GM12874 (cell line): ENCODE results near the gene TRAK1.

Experiments
- CTCF ChIP-seq: IDR thresholded peaks from 2 replicates; pipeline ENCODE4 v1.5.1; 2011; ENCODE audit warnings: low read depth, mild to moderate bottlenecking, control low read depth, low read length, moderate library complexity; ENCODE audit not compliant: insufficient read depth

The TRAK1 gene

GRCh38 chr3:42149975-42150374 lies 58.8 kb downstream of the TRAK1 start:
- TF ChIP-seq CTCF: no peak

- no peak for TF ChIP-seq CTCF
Observed at GRCh38 chr3:42151596-42152168, 60.5 kb downstream of the TRAK1 start.

- TF ChIP-seq CTCF: no peak
Observed at GRCh38 chr3:42152193-42152592, 61.0 kb downstream of the TRAK1 start.

- TF ChIP-seq CTCF: no peak
Observed at GRCh38 chr3:42153039-42153438, 61.9 kb downstream of the TRAK1 start.

- no peak for TF ChIP-seq CTCF
Observed at GRCh38 chr3:42157540-42158538, 66.7 kb downstream of the TRAK1 start.

GRCh38 chr3:42159147-42159546 lies 68.0 kb downstream of the TRAK1 start:
- TF ChIP-seq CTCF: no peak

- no peak for TF ChIP-seq CTCF
Observed at GRCh38 chr3:42159706-42160472, 68.7 kb downstream of the TRAK1 start.
